Thyroid gland (tissue), 4 donors: ENCODE measurements around the gene SH3BGRL2. TPM values are rescaled to one million over a fixed set of nuclear protein-coding genes. Genes with fewer than 3 reads are reported as not detected.
"Not testable (repeated sequence)": the region's sequence is repeated elsewhere in the genome, so short reads cannot be mapped to it uniquely, and the experiment has no call there.

Experiments used
- DNase-seq, 2 donors: peaks; one replicate each; pipeline ENCODE4 v3.0.0-alpha.2; 2019
- H3K27ac ChIP-seq, 3 donors: fragments of 200-600 bp; sonication (generic); 1 replicate in 2 of 3; 2 replicates in 1 of 3; pipeline ENCODE4 v1.5.1; 2016 to 2019; ENCODE audit warnings: mild to moderate bottlenecking in 1 of 3, moderate library complexity in 1 of 3
- H3K27me3 ChIP-seq: fragments of 200-600 bp; sonication (generic); one replicate; pipeline ENCODE4 v1.5.1; 2019
- H3K36me3 ChIP-seq, 2 donors: fragments of 200-600 bp; sonication (generic); one replicate each; pipeline ENCODE4 v1.5.1; 2016 to 2019
- H3K4me1 ChIP-seq, 2 donors: fragments of 200-600 bp; sonication (generic); one replicate each; pipeline ENCODE4 v1.5.1; 2017 to 2019
- H3K4me3 ChIP-seq, 3 donors: fragments of 200-600 bp; sonication (generic); replicated peaks in 1 of 3; 1 replicate in 2 of 3; 2 replicates in 1 of 3; pipeline ENCODE4 v1.5.1; 2016; ENCODE audit warnings: mild to moderate bottlenecking in 1 of 3
- H3K9me3 ChIP-seq: fragments of 200-600 bp; sonication (generic); one replicate; pipeline ENCODE4 v1.5.1; 2017
- CTCF ChIP-seq, 6 experiments: fragments of 200-600 bp in 3 of 6; fragments of 450-650 bp in 3 of 6; sonication (generic) in 3 of 6; IDR thresholded peaks; one replicate each; pipeline ENCODE4 v1.5.1; 2016 to 2019; ENCODE audit warnings: antibody characterized with exemption in 6 of 6, mild to moderate bottlenecking in 2 of 6, inconsistent platforms in 1 of 6, moderate library complexity in 1 of 6
- POLR2A ChIP-seq, 2 donors: fragments of 450-650 bp; IDR thresholded peaks; one replicate each; pipeline ENCODE4 v1.6.1; 2017; ENCODE audit warnings: antibody characterized with exemption in 2 of 2, mild to moderate bottlenecking in 2 of 2, moderate library complexity in 1 of 2
- WGBS, 2 donors: methylation state at CpG; one replicate each; pipeline ENCODE4 v1.1.5; 2017; 5-methylcytosine and 5-hydroxymethylcytosine counted together
- intact Hi-C: fragments of 100-400 bp; cut with DNase I; formaldehyde crosslinking; loops from one replicate; pipeline ENCODE4 v1.15.1; 2023
- total RNA-seq, 4 donors: library from RNA; depleted of rRNA; stranded (reverse); fragments of >200 nt; gene quantifications; one replicate each; pipeline ENCODE4 v1.2.3, GENCODE V29; 2016

SH3BGRL2 gene
- total RNA-seq, 4 donors from 2014 or later, result 170 to 225 (median 183) TPM

GRCh38 chr6:79656134-79656533 is 25.0 kb downstream of the SH3BGRL2 start:
- Histone ChIP-seq H3K9me3 (no peaks in the 10 kb centered on the region), H3K27ac (peak overlapping the region in 2 of 3 donors; percentile 64 to 82), H3K4me1 (peaks cover 45 to 48% of the 10 kb centered on the region in 2 donors), H3K27me3 (no peaks in the 10 kb centered on the region), H3K36me3 (no peaks in the 10 kb centered on the region), H3K4me3 (no peak overlapping the region)
- DNase-seq, result no peak
- 95 to 99% methylated on average over 3 of the region's 3 CpGs for WGBS, 2 donors
- TF ChIP-seq POLR2A (IDR thresholded peaks at IDR 0.05) (no peak), CTCF (IDR thresholded peaks at IDR 0.05) (no peak)
- intact Hi-C loops, result no loop called here

- H3K4me3 ChIP-seq, result no peak overlapping the region
- WGBS, 2 donors, result 85 to 96% methylated on average over 1 of the region's 1 CpG
- TF ChIP-seq CTCF (IDR thresholded peaks at IDR 0.05), result no peak
- no peak for TF ChIP-seq POLR2A (IDR thresholded peaks at IDR 0.05)
- H3K27me3 ChIP-seq, result no peaks in the 10 kb centered on the region
- no peak for DNase-seq
- no peak overlapping the region for H3K27ac ChIP-seq
- H3K36me3 ChIP-seq, result no peaks in the 10 kb centered on the region
- peaks cover 37 to 38% of the 10 kb centered on the region in 2 donors for H3K4me1 ChIP-seq
- intact Hi-C loops, result no loop called here
- H3K9me3 ChIP-seq, result no peaks in the 10 kb centered on the region
These were observed 26.1 kb downstream of the SH3BGRL2 start for GRCh38 chr6:79657238-79657637.

- peaks cover 35 to 41% of the 10 kb centered on the region in 2 donors for H3K4me1 ChIP-seq
- WGBS, 2 donors, result 64 to 77% methylated on average over 5 to 6 of the region's 6 CpGs
- H3K9me3 ChIP-seq, H3K27me3 ChIP-seq, intact Hi-C loops, H3K4me3 ChIP-seq, H3K36me3 ChIP-seq: not testable (repeated sequence)
- H3K27ac ChIP-seq, result peak overlapping the region in 1 of 3 donors; percentile 25
- peak; percentile 24 to 32 for DNase-seq
These were observed 32.5 kb downstream of the SH3BGRL2 start for GRCh38 chr6:79663655-79664054.

GRCh38 chr6:79665725-79666551 is 34.8 kb downstream of the SH3BGRL2 start:
- 59 to 61% methylated on average over 4 of the region's 4 CpGs for WGBS, 2 donors
- DNase-seq, result no peak
- Histone ChIP-seq H3K9me3 (no peaks in the 10 kb centered on the region), H3K4me1 (peaks cover 40 to 61% of the 10 kb centered on the region in 2 donors), H3K4me3 (no peak overlapping the region), H3K27ac (peak overlapping the region in 2 of 3 donors; percentile 7 to 44), H3K27me3 (no peaks in the 10 kb centered on the region), H3K36me3 (no peaks in the 10 kb centered on the region)
- no peak for TF ChIP-seq CTCF (IDR thresholded peaks at IDR 0.05)
- no peak for TF ChIP-seq POLR2A (IDR thresholded peaks at IDR 0.05)
- intact Hi-C loops, result no loop called here

- intact Hi-C loops, result no loop called here
- H3K9me3 ChIP-seq, result no peaks in the 10 kb centered on the region
- no peaks in the 10 kb centered on the region for H3K36me3 ChIP-seq
- peak overlapping the region in 2 of 3 donors; percentile 7 to 44 for H3K27ac ChIP-seq
- H3K4me1 ChIP-seq, result peaks cover 43 to 68% of the 10 kb centered on the region in 2 donors
- no peak for TF ChIP-seq CTCF (IDR thresholded peaks at IDR 0.05)
- no peak for TF ChIP-seq POLR2A (IDR thresholded peaks at IDR 0.05)
- H3K4me3 ChIP-seq, result no peak overlapping the region
- no peaks in the 10 kb centered on the region for H3K27me3 ChIP-seq
- 81 to 92% methylated on average over 1 of the region's 1 CpG for WGBS, 2 donors
- DNase-seq, result no peak
These were observed 35.5 kb downstream of the SH3BGRL2 start for GRCh38 chr6:79666634-79667033.
